Neural progenitor cell (in vitro differentiated cells): Measurements from ENCODE around the gene ARHGEF26. TPM values are rescaled to one million over a fixed set of nuclear protein-coding genes. Genes with fewer than 3 reads are reported as not detected.

ENCODE experiments used
- DNase-seq: peaks from one replicate; pipeline ENCODE4 v3.0.0-alpha.2; 2016; ENCODE audit warnings: low spot score
- H2AFZ ChIP-seq: fragments of 200-600 bp; sonication (generic); replicated peaks from 2 replicates; pipeline ENCODE4 v1.6.1; 2016; ENCODE audit warnings: antibody characterized with exemption
- H3F3A ChIP-seq: fragments of 200-600 bp; sonication (generic); 2 replicates; pipeline ENCODE4 v1.6.1; 2016; ENCODE audit warnings: antibody characterized with exemption, low read depth
- H3K27ac ChIP-seq: fragments of 200-600 bp; sonication (generic); 2 replicates; pipeline ENCODE4 v1.5.1; 2016; ENCODE audit warnings: mild to moderate bottlenecking
- H3K27me3 ChIP-seq: fragments of 200-600 bp; sonication (generic); 2 replicates; pipeline ENCODE4 v1.6.1; 2016; ENCODE audit warnings: mild to moderate bottlenecking, moderate library complexity
- H3K36me3 ChIP-seq: fragments of 200-600 bp; sonication (generic); 2 replicates; pipeline ENCODE4 v1.5.1; 2016
- H3K4me1 ChIP-seq: fragments of 200-600 bp; sonication (generic); 2 replicates; pipeline ENCODE4 v1.6.1; 2016; ENCODE audit warnings: mixed run types
- H3K4me2 ChIP-seq: fragments of 200-600 bp; sonication (generic); 2 replicates; pipeline ENCODE4 v1.6.1; 2016
- H3K4me3 ChIP-seq: fragments of 200-600 bp; sonication (generic); 2 replicates; pipeline ENCODE4 v1.5.1; 2016
- H3K79me2 ChIP-seq: fragments of 200-600 bp; sonication (generic); 2 replicates; pipeline ENCODE4 v1.6.1; 2016; ENCODE audit warnings: low read depth
- H3K9ac ChIP-seq: fragments of 200-600 bp; sonication (generic); 2 replicates; pipeline ENCODE4 v1.6.1; 2016
- H3K9me3 ChIP-seq: fragments of 200-600 bp; sonication (generic); 2 replicates; pipeline ENCODE4 v1.5.1; 2016; ENCODE audit warnings: low read depth
- H4K20me1 ChIP-seq: fragments of 200-600 bp; sonication (generic); 2 replicates; pipeline ENCODE4 v1.6.1; 2016; ENCODE audit warnings: low read depth
- H3K27ac Mint-ChIP-seq: 3 replicates; pipeline ENCODE4 v1.8.0; 2021; ENCODE audit warnings: mixed read lengths
- H3K27me3 Mint-ChIP-seq: 2 replicates; pipeline ENCODE4 v1.8.0; 2022; ENCODE audit warnings: low read depth, mild to moderate bottlenecking, inconsistent platforms, moderate library complexity, mixed read lengths; ENCODE audit not compliant: insufficient read depth
- H3K36me3 Mint-ChIP-seq: 3 replicates; pipeline ENCODE4 v1.8.0; 2021; ENCODE audit warnings: mixed read lengths
- H3K4me1 Mint-ChIP-seq: 3 replicates; pipeline ENCODE4 v1.8.0; 2021; ENCODE audit warnings: mixed read lengths
- H3K4me3 Mint-ChIP-seq: 3 replicates; pipeline ENCODE4 v1.8.0; 2021; ENCODE audit warnings: mild to moderate bottlenecking, moderate library complexity, mixed read lengths
- H3K9me3 Mint-ChIP-seq: 3 replicates; pipeline ENCODE4 v1.8.0; 2020; ENCODE audit warnings: mixed read lengths
- EZH2 ChIP-seq: fragments of 200-600 bp; sonication (generic); IDR thresholded peaks from 2 replicates; pipeline ENCODE4 v1.6.1; 2017; ENCODE audit warnings: antibody characterized with exemption, mild to moderate bottlenecking, moderate library complexity
- EZH2phosphoT487 ChIP-seq: fragments of 200-600 bp; sonication (generic); IDR thresholded peaks from 2 replicates; pipeline ENCODE4 v1.6.1; 2017; ENCODE audit warnings: antibody characterized with exemption
- total RNA-seq: library from RNA; depleted of rRNA; stranded (reverse); fragments of >200 nt; gene quantifications from 2 replicates; pipeline ENCODE4 v1.2.3, GENCODE V29; 2015; ENCODE audit warnings: low replicate concordance
- TF ChIP-seq, protein P1 (sequence below): fragments of 200-600 bp; sonication (generic); IDR thresholded peaks from 2 replicates; pipeline ENCODE4 v1.5.1; 2017; ENCODE audit warnings: antibody characterized with exemption, mild to moderate bottlenecking

Gene ARHGEF26
- total RNA-seq, 1 donor from 2014 or later, result 14.0 TPM

DNA sequence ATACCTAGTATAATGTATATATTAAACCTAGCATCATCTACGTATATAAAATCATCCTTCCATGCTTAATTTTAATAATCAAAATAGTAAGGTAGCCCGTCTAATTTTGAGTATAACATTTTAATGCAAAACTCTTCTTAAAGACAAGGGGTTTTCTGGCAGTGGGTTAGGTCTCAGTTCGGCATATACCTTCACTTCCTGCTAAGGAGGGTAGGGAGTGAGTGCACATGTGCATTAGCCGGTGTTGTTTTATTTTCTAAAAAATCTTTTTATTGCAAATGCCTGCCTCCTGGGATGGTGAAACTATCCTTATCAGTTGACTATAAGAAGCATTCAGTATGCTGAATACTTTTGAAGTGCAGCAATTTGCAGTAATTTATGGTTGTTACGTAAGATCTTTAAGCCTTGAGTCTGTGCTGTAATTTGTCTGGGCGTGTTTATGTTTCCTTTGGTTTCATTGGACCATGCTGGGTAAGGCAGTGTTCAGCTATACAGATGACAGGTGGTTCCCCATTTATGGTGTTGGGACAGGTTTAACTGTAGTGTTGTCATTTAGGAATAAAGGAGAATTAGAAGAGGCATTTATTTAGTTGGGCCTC lies 11.7 kb downstream of the ARHGEF26 start:
- Histone ChIP-seq H3K4me3 (no peak overlapping the region), H3K4me2 (no peak overlapping the region), H3F3A (no peaks in the 10 kb centered on the region), H3K9ac (no peak overlapping the region), H3K27me3 (no peaks in the 10 kb centered on the region), H3K36me3 (no peaks in the 10 kb centered on the region), H4K20me1 (peaks cover 4% of the 10 kb centered on the region), H3K27ac (no peak overlapping the region), H2AFZ (no peak overlapping the region), H3K4me1 (peaks cover 29% of the 10 kb centered on the region), H3K79me2 (peaks cover 40% of the 10 kb centered on the region), H3K9me3 (no peaks in the 10 kb centered on the region)
- Mint-ChIP-seq H3K36me3 (peaks cover 33% of the 10 kb centered on the region), H3K4me1 (peaks cover 2% of the 10 kb centered on the region), H3K27me3 (no peaks in the 10 kb centered on the region), H3K4me3 (no peak overlapping the region), H3K9me3 (no peaks in the 10 kb centered on the region), H3K27ac (no peak overlapping the region)
- TF ChIP-seq EZH2 (no peak), EZH2phosphoT487 (no peak)
- TF ChIP-seq, protein P1, sequence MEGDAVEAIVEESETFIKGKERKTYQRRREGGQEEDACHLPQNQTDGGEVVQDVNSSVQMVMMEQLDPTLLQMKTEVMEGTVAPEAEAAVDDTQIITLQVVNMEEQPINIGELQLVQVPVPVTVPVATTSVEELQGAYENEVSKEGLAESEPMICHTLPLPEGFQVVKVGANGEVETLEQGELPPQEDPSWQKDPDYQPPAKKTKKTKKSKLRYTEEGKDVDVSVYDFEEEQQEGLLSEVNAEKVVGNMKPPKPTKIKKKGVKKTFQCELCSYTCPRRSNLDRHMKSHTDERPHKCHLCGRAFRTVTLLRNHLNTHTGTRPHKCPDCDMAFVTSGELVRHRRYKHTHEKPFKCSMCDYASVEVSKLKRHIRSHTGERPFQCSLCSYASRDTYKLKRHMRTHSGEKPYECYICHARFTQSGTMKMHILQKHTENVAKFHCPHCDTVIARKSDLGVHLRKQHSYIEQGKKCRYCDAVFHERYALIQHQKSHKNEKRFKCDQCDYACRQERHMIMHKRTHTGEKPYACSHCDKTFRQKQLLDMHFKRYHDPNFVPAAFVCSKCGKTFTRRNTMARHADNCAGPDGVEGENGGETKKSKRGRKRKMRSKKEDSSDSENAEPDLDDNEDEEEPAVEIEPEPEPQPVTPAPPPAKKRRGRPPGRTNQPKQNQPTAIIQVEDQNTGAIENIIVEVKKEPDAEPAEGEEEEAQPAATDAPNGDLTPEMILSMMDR, result no peak
- DNase-seq, result no peak

DNA sequence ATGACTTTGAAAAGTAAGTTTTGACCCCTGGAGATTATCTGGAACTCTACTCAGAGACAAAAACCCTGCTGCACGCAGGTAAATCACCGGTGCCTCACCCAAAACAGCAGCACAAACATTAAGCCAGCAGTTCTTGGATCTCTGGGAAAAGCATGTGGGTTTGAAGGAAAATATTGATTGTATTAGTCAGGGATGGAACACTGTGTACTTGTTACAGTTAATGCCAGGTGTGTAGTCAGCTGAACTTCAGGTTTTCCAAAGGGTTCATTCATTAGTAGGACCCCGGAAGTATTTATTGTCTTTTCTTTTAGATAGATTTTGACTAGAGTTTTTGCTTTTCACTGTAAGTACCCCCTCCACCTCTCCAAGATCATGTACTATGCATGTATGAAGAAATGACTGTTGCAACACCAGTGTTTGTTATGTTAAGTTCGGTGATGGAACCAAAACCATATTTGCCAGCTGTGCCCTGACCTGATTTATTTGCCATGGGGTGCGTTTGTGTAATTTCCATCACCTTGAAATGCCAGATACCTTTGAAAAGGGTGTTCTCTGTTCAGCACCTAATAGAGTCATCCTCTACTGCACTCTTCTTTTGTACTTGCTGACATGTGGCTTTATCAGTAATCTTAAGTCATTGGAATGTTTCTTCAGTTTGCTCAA lies 14.5 kb downstream of the ARHGEF26 start:
- H3K79me2 ChIP-seq, result peaks cover 45% of the 10 kb centered on the region
- no peaks in the 10 kb centered on the region for H3K36me3 ChIP-seq
- H3K27ac ChIP-seq, result no peak overlapping the region
- H2AFZ ChIP-seq, result no peak overlapping the region
- Mint-ChIP-seq H3K27me3 (peaks cover 4% of the 10 kb centered on the region), H3K36me3 (peaks cover 15% of the 10 kb centered on the region), H3K27ac (no peak overlapping the region), H3K9me3 (no peaks in the 10 kb centered on the region), H3K4me1 (no peaks in the 10 kb centered on the region), H3K4me3 (no peak overlapping the region)
- no peak overlapping the region for H3K9ac ChIP-seq
- H3K4me2 ChIP-seq, result no peak overlapping the region
- no peak overlapping the region for H3K4me3 ChIP-seq
- peaks cover 4% of the 10 kb centered on the region for H4K20me1 ChIP-seq
- H3K27me3 ChIP-seq, result no peaks in the 10 kb centered on the region
- no peaks in the 10 kb centered on the region for H3F3A ChIP-seq
- H3K9me3 ChIP-seq, result no peaks in the 10 kb centered on the region
- no peak for DNase-seq
- H3K4me1 ChIP-seq, result peaks cover 29% of the 10 kb centered on the region
- TF ChIP-seq, protein P1, result no peak
- TF ChIP-seq EZH2 (no peak), EZH2phosphoT487 (no peak)

DNA sequence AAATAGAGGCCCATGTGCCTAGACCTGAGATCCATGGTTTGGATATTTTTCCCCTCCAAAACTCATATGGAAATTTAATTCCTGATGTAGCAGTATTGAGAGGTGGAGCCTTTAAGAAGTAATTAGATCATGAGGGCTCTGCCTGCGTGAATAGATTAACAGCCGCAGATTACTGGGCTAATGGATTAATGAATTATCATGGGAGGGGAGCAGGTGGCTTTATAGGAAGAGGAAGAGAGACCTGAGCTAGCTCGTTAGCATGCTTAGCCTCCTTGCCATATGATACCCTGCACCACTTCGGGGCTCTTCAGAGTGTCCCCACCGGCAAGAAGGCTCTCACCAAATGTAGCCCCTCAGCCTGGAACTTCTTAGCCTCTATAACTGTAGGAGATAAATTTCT lies 15.8 kb downstream of the ARHGEF26 start:
- H3K9me3 Mint-ChIP-seq, result no peaks in the 10 kb centered on the region
- H3F3A ChIP-seq, result peaks cover 3% of the 10 kb centered on the region
- no peaks in the 10 kb centered on the region for H3K4me1 Mint-ChIP-seq
- peaks cover 4% of the 10 kb centered on the region for H3K27me3 Mint-ChIP-seq
- H3K79me2 ChIP-seq, result peaks cover 38% of the 10 kb centered on the region
- no peak overlapping the region for H3K9ac ChIP-seq
- no peaks in the 10 kb centered on the region for H3K9me3 ChIP-seq
- peaks cover 22% of the 10 kb centered on the region for H3K4me1 ChIP-seq
- no peak overlapping the region for H3K27ac Mint-ChIP-seq
- H3K27ac ChIP-seq, result no peak overlapping the region
- TF ChIP-seq, protein P1, result no peak
- no peak for TF ChIP-seq EZH2
- no peak for TF ChIP-seq EZH2phosphoT487
- H3K4me3 Mint-ChIP-seq, result no peak overlapping the region
- no peak overlapping the region for H3K4me3 ChIP-seq
- H3K36me3 ChIP-seq, result no peaks in the 10 kb centered on the region
- peak; percentile 22 for DNase-seq
- peak overlapping the region; percentile 37 for H3K4me2 ChIP-seq
- H3K27me3 ChIP-seq, result no peaks in the 10 kb centered on the region
- H3K36me3 Mint-ChIP-seq, result peaks cover 11% of the 10 kb centered on the region
- H4K20me1 ChIP-seq, result no peaks in the 10 kb centered on the region
- no peak overlapping the region for H2AFZ ChIP-seq
